HEK293 (cell line): Measurements from ENCODE around the gene CLMN.

Experiments
- CTCF ChIP-seq: fragments of 450-650 bp; formaldehyde crosslinking; IDR thresholded peaks from 2 replicates; pipeline ENCODE4 v1.5.1; 2016; ENCODE audit warnings: missing biosample characterization, missing genetic modification characterization
- MYNN ChIP-seq: fragments of 450-650 bp; formaldehyde crosslinking; IDR thresholded peaks from 2 replicates; pipeline ENCODE4 v1.5.1; 2016; ENCODE audit warnings: missing biosample characterization, missing genetic modification characterization, borderline replicate concordance
- PRDM10 ChIP-seq: fragments of 450-650 bp; formaldehyde crosslinking; IDR thresholded peaks from 2 replicates; pipeline ENCODE4 v1.5.1; 2016; ENCODE audit warnings: missing biosample characterization, missing genetic modification characterization
- PRDM2 ChIP-seq: fragments of 450-650 bp; formaldehyde crosslinking; IDR thresholded peaks from 2 replicates; pipeline ENCODE4 v1.5.1; 2016; ENCODE audit warnings: missing biosample characterization, missing genetic modification characterization, borderline replicate concordance
- SCRT1 ChIP-seq: fragments of 450-650 bp; formaldehyde crosslinking; IDR thresholded peaks from 2 replicates; pipeline ENCODE4 v1.5.1; 2016; ENCODE audit warnings: missing biosample characterization, missing genetic modification characterization, borderline replicate concordance
- SP2 ChIP-seq: fragments of 450-650 bp; formaldehyde crosslinking; IDR thresholded peaks from 2 replicates; pipeline ENCODE4 v1.5.1; 2016; ENCODE audit warnings: missing biosample characterization, missing genetic modification characterization
- YY1 ChIP-seq: fragments of 450-650 bp; formaldehyde crosslinking; IDR thresholded peaks from 2 replicates; pipeline ENCODE4 v1.5.1; 2018; ENCODE audit warnings: missing biosample characterization, missing genetic modification characterization
- ZBTB44 ChIP-seq: fragments of 450-650 bp; IDR thresholded peaks from 2 replicates; pipeline ENCODE4 v1.5.1; 2018; ENCODE audit warnings: missing biosample characterization, mild to moderate bottlenecking, missing genetic modification characterization
- ZFP3 ChIP-seq: fragments of 450-650 bp; formaldehyde crosslinking; IDR thresholded peaks from 2 replicates; pipeline ENCODE4 v1.5.1; 2016; ENCODE audit warnings: low read depth, missing biosample characterization, missing genetic modification characterization
- ZNF169 ChIP-seq: fragments of 450-650 bp; formaldehyde crosslinking; IDR thresholded peaks from 2 replicates; pipeline ENCODE4 v1.5.1; 2016; ENCODE audit warnings: missing biosample characterization, missing genetic modification characterization
- ZNF280C ChIP-seq: fragments of 450-650 bp; formaldehyde crosslinking; IDR thresholded peaks from 2 replicates; pipeline ENCODE4 v1.5.1; 2016; ENCODE audit warnings: missing biosample characterization, missing genetic modification characterization
- ZNF354C ChIP-seq: fragments of 450-650 bp; formaldehyde crosslinking; IDR thresholded peaks from 2 replicates; pipeline ENCODE4 v1.5.1; 2016; ENCODE audit warnings: missing biosample characterization, missing genetic modification characterization, low read depth, borderline replicate concordance
- ZNF398 ChIP-seq: fragments of 450-650 bp; formaldehyde crosslinking; IDR thresholded peaks from 2 replicates; pipeline ENCODE4 v1.5.1; 2017; ENCODE audit warnings: missing biosample characterization, missing genetic modification characterization
- ZNF416 ChIP-seq: fragments of 450-650 bp; formaldehyde crosslinking; IDR thresholded peaks from 2 replicates; pipeline ENCODE4 v1.5.1; 2016; ENCODE audit warnings: missing biosample characterization, missing genetic modification characterization
- ZNF48 ChIP-seq: fragments of 450-650 bp; formaldehyde crosslinking; IDR thresholded peaks from 2 replicates; pipeline ENCODE4 v1.5.1; 2016; ENCODE audit warnings: missing biosample characterization, missing genetic modification characterization
- ZNF654 ChIP-seq: fragments of 450-650 bp; formaldehyde crosslinking; IDR thresholded peaks from 2 replicates; pipeline ENCODE4 v1.5.1; 2016; ENCODE audit warnings: low read depth, missing biosample characterization, missing genetic modification characterization
- ZNF692 ChIP-seq: fragments of 450-650 bp; formaldehyde crosslinking; IDR thresholded peaks from 2 replicates; pipeline ENCODE4 v1.5.1; 2016; ENCODE audit warnings: missing biosample characterization, missing genetic modification characterization

The CLMN gene

GRCh38 chr14:95157327-95158189 lies 162.2 kb downstream of the CLMN start, which contains the start of gene DICER1 (continued):
- TF ChIP-seq PRDM2 (no peak), SCRT1 (no peak), MYNN (no peak), SP2 (tag by site-specific recombination) (peak; percentile 92), ZNF416 (tag by site-specific recombination) (no peak), ZNF398 (tag by site-specific recombination) (peak; percentile 56; the same call in 1 of the 2 replicates), ZNF48 (no peak), ZNF354C (tag by site-specific recombination) (no peak), CTCF (tag by site-specific recombination) (no peak), ZNF654 (tag by site-specific recombination) (no peak), ZFP3 (tag by site-specific recombination) (no peak), ZNF169 (no peak), YY1 (tag by site-specific recombination) (peak; percentile 34; the same call in 1 of the 2 replicates), ZNF280C (tag by site-specific recombination) (no peak), ZNF692 (peak; percentile 70; the same call in 1 of the 2 replicates), PRDM10 (tag by site-specific recombination) (peak; percentile 78), ZBTB44 (peak; percentile 43; the same call in 1 of the 2 replicates)
